Activated CD4-positive, alpha-beta T cell treated with anti-CD3 and anti-CD28 coated beads for 24 hours (primary cell): Measurements from ENCODE around the gene SREBF2.

ENCODE experiments used
- DNase-seq, 2 donors: peaks; one replicate each; pipeline ENCODE4 v3.0.0-alpha.2; 2020; ENCODE audit warnings: low read depth in 2 of 2

The SREBF2 gene

GRCh38 chr22:41922328-41922727 is 89.4 kb downstream of the SREBF2 start:
- DNase-seq = no peak

DNA sequence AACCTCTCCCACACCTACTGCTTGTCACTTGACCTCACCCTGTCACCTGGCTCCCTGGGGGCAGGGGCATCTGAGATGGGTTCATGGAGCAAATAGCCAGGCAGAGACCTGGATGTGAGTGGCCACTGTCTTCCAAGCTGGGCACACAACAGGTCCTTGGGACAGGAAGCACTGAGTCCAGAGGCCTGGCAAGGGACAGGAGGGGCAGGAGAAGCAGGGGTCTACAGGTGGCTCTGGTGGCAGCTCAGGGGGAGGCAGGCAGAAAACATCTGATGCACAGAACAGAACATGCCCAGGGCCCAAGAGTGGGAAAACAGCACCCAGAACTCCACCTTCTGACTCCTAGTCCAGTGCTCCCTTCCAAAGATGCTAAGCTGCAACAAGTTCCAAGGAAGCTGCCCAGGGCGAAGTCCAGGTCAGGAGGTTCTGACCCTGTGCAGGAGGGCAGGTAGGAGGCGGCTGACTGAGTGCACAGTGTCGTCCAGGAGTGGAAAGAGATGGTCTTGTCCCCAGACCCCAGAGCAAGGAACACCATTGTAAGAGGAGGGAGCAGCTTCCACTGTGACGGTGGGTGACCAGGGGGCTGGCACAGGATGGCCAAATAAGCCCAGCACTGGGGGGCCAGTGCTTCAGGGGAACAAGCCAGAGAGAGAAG is 90.2 kb downstream of the SREBF2 start:
- DNase-seq = no peak

GRCh38 chr22:41923595-41924276 is 90.8 kb downstream of the SREBF2 start:
- DNase-seq = no peak

DNA sequence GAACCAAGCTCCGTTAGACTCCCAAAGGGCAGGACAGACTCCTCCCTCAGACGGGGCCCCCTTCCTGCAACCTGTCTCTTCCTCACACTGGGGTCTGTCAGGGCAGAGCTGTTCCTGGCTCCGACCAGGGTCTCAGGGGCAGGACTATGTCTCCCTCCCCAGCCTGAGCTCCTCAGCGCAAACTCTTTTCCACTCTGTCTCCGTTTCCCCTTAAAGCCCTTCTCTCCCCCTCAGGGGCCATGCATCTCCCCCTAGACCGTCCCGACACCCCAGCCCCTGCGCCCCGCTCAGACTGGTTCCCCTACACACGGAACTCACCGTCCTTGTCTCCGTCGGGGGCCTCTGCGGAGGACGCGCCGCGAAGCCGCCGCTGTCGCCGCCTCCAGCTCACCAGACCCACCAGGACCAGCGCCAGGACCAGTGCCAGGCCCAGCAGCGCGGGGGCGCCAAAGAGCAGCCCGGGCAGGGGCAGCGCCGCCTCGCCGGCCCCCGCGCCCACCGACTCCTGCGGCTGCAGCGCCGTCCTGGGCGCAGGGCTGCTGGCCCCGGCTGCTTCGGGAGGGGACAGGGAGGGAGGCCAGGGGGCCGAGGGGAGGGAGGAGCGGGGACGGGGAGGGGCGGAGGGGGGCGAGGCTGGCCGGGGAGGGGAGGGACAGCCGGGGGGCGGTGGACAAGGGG is 93.0 kb downstream of the SREBF2 start:
- peak; percentile 65 to 70 for DNase-seq

DNA sequence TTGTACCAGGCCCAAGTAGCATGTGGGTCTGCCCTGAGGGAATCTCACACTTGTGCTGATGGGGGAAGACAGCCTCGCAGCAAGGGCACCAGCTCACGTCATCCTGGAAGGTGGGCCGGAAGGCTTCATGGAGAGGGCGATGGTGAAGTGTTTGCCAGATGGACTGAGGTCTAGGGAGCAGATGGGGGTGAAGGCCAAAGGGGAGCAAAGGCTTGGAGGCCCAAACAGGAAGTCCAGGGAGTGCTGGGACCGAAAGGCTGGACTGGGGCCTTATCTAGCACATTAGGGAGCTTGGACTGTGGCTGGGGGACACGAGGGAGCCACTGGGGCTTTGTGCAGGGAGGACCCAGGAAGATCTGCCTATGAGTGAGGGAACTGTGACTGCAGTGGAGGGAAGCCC is 94.9 kb downstream of the SREBF2 start:
- DNase-seq = no peak

GRCh38 chr22:41928593-41929417 is 95.9 kb downstream of the SREBF2 start:
- DNase-seq = no peak

- DNase-seq = no peak
These were observed 96.5 kb downstream of the SREBF2 start for GRCh38 chr22:41929418-41929810.

GRCh38 chr22:41931701-41932269 is 98.9 kb downstream of the SREBF2 start:
- DNase-seq = no peak

DNA sequence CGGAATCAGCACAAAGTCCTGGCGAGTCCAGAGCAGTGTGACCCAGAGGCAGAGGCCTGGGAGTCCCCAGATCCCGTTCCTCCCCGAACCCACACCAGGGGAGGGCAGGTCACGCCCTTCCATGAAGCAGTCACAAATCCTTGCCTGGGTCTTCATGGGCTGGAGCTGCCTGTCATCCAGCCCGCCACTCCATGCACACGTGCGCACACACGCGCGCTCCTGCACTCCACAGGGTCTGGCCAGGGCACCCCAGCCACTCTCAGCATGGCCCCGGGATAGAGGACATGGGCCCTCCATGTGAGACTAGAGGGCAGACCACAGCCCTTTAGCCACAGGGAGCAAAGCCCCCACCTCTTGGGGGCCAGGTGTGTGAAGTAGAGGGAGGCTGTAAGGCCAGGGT is 99.4 kb downstream of the SREBF2 start:
- DNase-seq = no peak

DNA sequence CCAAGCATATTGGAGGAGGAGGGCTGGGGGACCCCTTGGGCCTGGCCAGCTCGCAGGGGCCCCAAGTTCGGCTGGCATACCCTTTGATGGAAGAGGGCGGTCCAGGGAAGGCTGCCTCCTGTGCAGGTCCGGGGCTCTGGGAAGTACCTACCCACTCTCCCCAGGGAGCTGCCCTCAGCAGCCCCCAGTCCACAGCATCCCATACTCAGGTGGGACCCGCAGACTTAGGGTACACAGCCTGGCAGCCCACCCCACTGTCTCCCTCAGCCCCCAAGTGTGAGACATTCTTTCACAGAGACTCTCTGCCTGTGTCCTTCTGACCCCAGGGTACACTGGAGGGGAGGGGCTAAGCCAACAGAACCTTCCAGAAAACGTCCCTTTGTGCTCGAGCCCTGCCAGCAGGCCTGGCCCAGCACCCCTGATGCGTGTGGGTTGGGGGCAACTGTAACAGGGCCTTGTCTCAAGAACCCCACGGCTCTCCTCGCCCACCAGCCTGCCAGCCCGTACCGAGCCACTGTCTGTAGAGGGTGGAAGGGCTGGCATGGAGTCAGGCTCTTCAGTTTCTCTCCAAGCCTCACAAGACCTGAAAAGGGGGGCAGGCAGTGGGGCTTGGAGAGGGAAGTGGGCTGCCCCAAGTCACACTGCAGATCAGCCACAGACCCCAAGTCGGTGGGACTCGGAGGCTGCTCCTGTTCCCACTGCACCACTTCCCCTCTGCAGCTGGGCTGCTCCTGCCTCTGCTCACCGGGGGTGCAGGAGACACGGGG is 100.7 kb downstream of the SREBF2 start:
- no peak for DNase-seq

DNA sequence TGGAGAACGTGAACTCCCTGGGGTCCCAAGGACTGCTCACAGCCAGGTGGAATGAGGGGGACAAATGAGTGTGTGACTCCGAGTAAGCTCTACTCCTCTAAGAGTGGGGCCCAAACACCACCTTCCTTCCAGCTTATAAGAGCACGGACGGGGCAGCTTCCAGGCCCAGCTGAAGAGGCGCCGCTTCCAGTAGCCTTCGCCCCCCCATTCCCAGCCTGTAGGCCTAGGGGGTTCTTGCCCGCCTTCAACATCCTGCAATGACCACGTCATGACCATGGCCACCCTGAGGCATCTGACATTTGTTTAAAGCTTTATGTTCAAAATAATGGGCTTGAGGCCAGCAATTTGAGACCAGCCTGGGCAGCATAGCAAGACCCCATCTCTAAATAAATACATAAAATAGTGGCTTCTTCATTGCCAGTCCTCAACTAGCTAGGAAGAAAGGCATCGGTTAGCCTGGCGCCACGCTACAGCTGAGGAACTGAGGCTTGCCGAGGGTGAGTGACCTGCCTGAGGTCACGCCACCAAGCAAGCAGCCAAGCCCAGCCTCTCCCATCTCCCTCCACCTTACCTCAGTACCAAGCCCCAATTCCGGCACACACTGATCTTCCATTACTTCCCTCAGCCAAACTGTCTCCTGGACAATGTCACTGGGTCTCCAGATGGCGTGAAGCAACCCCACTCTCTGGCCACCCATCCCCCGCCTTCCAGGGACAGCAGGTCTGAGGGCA is 101.5 kb downstream of the SREBF2 start:
- DNase-seq = no peak

- no peak for DNase-seq
These were observed 102.1 kb downstream of the SREBF2 start for GRCh38 chr22:41935015-41935351.

DNA sequence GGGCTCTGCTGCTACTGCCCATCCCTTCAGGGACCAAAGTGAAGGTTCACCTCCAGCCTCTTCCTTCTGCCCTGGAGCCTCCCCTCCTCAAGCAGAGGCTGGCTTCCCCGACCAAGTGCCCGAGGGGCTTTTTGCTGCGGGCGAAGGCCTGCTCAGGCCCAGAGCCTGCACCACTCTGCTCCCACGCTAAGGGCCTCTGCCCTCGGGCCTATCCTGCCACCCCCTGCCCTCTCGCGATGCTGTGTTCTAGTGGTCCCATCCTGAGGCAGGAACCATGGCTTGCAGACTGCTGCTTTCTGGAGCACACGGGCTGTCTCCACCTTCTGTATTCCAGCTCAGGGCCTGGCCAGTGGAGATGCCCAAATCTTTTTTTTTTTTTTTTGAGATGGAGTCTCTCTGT is 102.6 kb downstream of the SREBF2 start:
- DNase-seq = no peak

GRCh38 chr22:41936894-41937169 is 103.9 kb downstream of the SREBF2 start:
- DNase-seq = no peak

- peak; percentile 84 to 88 for DNase-seq
These were observed 107.3 kb downstream of the SREBF2 start for GRCh38 chr22:41939981-41940831.

DNA sequence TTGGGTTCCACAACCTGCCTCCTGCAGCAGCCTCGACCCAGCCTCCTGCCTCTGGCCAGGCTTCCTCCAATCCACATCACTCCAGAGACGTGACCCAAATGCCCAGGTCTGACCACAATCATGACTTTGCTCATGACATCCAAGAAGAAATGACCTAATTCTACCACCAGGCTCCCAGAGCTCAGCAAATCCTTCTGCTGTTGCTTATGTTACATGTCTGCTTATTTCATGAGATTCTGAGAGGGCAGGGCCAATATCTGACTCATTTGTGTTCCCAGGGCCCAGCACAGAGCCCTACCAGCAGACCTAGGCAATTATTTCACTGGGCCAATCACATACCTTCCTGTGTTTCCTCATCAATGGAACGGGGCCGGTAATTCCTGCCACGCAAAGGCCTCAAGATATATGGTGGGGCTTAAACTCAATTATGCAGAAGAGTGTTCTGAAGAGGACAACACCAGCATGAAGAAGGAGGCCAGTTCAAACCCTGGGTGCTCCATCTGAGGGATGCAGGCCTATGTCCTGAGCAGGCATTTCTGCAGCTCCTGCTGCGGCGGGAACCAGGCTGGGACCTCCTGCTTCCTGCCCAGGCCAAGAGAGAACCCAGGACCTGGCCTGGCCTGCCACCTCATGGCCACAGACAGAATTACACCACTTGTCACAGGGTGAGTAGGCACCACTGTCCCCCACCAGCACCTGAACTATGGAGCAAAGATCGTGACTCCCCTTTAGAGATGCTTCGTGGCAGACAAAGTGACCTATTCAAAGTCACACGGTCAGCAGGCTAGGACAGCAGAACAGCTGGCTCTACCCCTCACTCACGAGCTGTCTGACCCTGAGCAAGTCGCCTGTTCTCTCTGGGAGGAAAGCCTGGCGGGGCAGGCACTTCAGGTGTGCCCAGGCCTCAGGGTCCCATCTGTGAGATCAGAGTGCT is 108.2 kb downstream of the SREBF2 start:
- DNase-seq = peak; percentile 68 to 71

DNA sequence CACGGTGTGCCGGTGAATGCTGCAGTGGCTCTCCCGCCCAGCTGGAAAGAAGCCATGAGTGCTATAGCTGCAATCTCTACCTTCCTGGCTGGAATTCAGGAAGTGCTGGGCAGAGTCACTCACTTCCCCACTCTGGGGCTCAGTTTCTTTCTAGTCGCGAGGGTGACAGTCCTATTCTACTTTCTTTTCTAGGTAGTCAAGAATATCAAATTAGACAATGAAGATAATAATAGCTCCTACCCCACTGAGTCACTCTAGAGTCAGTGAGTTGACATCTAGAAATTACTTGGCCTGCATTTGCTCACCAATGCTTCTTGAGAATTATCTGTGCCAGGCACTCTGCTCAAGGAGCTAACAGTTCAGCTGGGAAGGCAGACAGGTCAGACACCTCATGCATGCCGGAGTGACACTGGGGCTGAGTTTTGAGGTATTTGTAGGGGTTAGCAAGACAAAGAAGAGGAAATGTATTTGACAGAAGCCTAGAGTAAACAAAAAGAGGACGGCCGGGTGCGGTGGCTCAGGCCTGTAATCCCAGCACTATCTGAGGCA is 110.8 kb downstream of the SREBF2 start:
- no peak for DNase-seq

DNA sequence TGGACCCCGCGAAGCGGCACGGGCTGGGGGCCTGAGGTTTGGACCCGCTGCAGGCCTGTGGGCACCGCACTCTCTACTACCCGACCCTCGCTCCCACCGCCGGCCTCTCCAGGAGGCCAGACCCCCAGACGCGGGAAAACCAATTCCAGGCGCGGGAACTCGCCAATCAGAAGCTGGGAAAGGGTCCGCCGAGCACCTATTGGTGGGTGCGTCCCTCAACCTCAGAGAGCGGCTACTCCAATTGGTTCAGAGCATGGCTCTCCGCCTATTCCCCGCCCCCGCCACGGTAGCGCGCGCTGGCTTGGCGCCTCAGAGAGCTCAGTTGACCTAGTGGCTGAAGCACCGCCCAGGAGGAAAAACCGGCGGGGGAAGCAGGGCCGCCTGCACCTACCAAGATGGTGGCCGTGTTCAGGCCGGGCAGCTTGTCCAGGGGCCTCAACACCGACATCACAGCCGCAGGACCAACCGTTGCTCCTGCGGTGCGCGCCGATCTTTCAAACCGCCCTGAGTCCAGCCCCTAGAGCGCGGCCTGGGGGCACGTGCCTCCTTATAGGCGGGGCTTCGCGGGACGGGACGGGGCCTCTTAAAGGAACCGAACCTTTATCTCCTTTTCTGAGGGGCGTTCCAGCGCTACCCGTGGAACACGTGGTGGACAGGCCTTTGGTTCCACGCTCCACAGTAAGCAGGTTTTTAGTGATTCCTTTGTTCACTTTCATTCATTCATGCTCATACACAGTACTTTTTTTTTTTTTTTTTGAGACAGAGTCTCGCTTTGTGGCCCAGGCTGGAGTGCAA is 113.9 kb downstream of the SREBF2 start, which contains the start of gene CENPM:
CENPM (minus strand) TSS at position 524 of the 795 bp plus-strand sequence; CDS start at position 448, 76 bp downstream.
- DNase-seq = peak; percentile 86 to 95
